ENCODE results near the gene TKT. TPM values are rescaled to one million over a fixed set of nuclear protein-coding genes. Genes with fewer than 3 reads are reported as not detected.
"Not testable (repeated sequence)": the region's sequence is repeated elsewhere in the genome, so short reads cannot be mapped to it uniquely, and the experiment has no call there.

Gene TKT
- total RNA-seq, 2 experiments from 2014 or later = 397 to 417 TPM

- ATAC-seq = no peak
- H3K4me1 Mint-ChIP-seq (ENCODE audit: low read depth) = peaks cover 44% of the 10 kb centered on the region
- H3K36me3 Mint-ChIP-seq (ENCODE audit: low read depth) = peaks cover 27% of the 10 kb centered on the region
- no peaks in the 10 kb centered on the region for H3K9me3 Mint-ChIP-seq
- H3K27ac Mint-ChIP-seq = peak overlapping the region; percentile 81
- peak; percentile 21 for DNase-seq
- POLR2A ChIA-PET = interaction anchor here (1.0 to 4.0 kb wide), 6 partner anchors 8 to 94 kb away, joined by 3 to 20 read pairs (median 6); partner anchors contain the start of gene DCP1A
- TF ChIP-seq, protein P1, sequence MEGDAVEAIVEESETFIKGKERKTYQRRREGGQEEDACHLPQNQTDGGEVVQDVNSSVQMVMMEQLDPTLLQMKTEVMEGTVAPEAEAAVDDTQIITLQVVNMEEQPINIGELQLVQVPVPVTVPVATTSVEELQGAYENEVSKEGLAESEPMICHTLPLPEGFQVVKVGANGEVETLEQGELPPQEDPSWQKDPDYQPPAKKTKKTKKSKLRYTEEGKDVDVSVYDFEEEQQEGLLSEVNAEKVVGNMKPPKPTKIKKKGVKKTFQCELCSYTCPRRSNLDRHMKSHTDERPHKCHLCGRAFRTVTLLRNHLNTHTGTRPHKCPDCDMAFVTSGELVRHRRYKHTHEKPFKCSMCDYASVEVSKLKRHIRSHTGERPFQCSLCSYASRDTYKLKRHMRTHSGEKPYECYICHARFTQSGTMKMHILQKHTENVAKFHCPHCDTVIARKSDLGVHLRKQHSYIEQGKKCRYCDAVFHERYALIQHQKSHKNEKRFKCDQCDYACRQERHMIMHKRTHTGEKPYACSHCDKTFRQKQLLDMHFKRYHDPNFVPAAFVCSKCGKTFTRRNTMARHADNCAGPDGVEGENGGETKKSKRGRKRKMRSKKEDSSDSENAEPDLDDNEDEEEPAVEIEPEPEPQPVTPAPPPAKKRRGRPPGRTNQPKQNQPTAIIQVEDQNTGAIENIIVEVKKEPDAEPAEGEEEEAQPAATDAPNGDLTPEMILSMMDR (IDR thresholded peaks at IDR 0.05) = no peak
- CTCF ChIA-PET = interaction anchor here (1.0 to 1.9 kb wide), 4 partner anchors 17 to 140 kb away, joined by 4 to 8 read pairs (median 6); no protein-coding TSS in a partner anchor
- intact Hi-C loops (cut with micrococcal nuclease) = no loop called here
- H3K27me3 Mint-ChIP-seq = no peaks in the 10 kb centered on the region
- peak overlapping the region; percentile 93 for H3K4me3 Mint-ChIP-seq
Measured at GRCh38 chr3:53253707-53254508, 1.9 kb downstream of the TKT start.

GRCh38 chr3:53252947-53253322 lies 2.9 kb downstream of the TKT start:
- DNase-seq; H3K27ac Mint-ChIP-seq; H3K9me3 Mint-ChIP-seq; intact Hi-C loops (cut with micrococcal nuclease); H3K27me3 Mint-ChIP-seq; ATAC-seq: not testable (repeated sequence)
- Mint-ChIP-seq H3K4me1 (ENCODE audit: low read depth) (peaks cover 52% of the 10 kb centered on the region), H3K4me3 (peak overlapping the region; percentile 93), H3K36me3 (ENCODE audit: low read depth) (peaks cover 30% of the 10 kb centered on the region)
- ChIA-PET CTCF (interaction anchor here (1.7 to 1.9 kb wide), 2 partner anchors 33 to 57 kb away, joined by 6 to 8 read pairs; no protein-coding TSS in a partner anchor), POLR2A (interaction anchor here (3.1 to 4.0 kb wide), 2 partner anchors 7 to 11 kb away, joined by 9 to 20 read pairs; no protein-coding TSS in a partner anchor)

GRCh38 chr3:53252096-53252946 lies 3.5 kb downstream of the TKT start:
- TF ChIP-seq, protein P1 (IDR thresholded peaks at IDR 0.05) = no peak
- H3K9me3 Mint-ChIP-seq = no peaks in the 10 kb centered on the region
- no peak overlapping the region for H3K27ac Mint-ChIP-seq
- no peak for DNase-seq
- CTCF ChIA-PET = interaction anchor here (1.1 kb wide), 1 partner anchor 32 kb away, joined by 3 read pairs; no protein-coding TSS in a partner anchor
- ATAC-seq = no peak
- peaks cover 56% of the 10 kb centered on the region for H3K4me1 Mint-ChIP-seq (ENCODE audit: low read depth)
- intact Hi-C loops (cut with micrococcal nuclease) = no loop called here
- peaks cover 34% of the 10 kb centered on the region for H3K36me3 Mint-ChIP-seq (ENCODE audit: low read depth)
- POLR2A ChIA-PET = interaction anchor here (0.9 to 4.0 kb wide), 4 partner anchors 10 to 32 kb away, joined by 3 to 20 read pairs (median 4); no protein-coding TSS in a partner anchor
- no peaks in the 10 kb centered on the region for H3K27me3 Mint-ChIP-seq
- peak overlapping the region; percentile 93 for H3K4me3 Mint-ChIP-seq

- peak overlapping the region; percentile 11 for H3K27ac Mint-ChIP-seq
- H3K27me3 Mint-ChIP-seq = no peaks in the 10 kb centered on the region
- DNase-seq (no peak), ATAC-seq (no peak)
- H3K4me3 Mint-ChIP-seq = no peak overlapping the region
- intact Hi-C loops (cut with micrococcal nuclease) = no loop called here
- H3K4me1 Mint-ChIP-seq (ENCODE audit: low read depth) = peaks cover 61% of the 10 kb centered on the region
- TF ChIP-seq, protein P1 (IDR thresholded peaks at IDR 0.05) = no peak
- ChIA-PET CTCF (no interaction called here), POLR2A (interaction anchor here (1.4 to 4.0 kb wide), 3 partner anchors 9 to 31 kb away, joined by 3 to 20 read pairs (median 4); no protein-coding TSS in a partner anchor)
- H3K36me3 Mint-ChIP-seq (ENCODE audit: low read depth) = peaks cover 40% of the 10 kb centered on the region
- no peaks in the 10 kb centered on the region for H3K9me3 Mint-ChIP-seq
Measured at GRCh38 chr3:53250881-53251605, 4.8 kb downstream of the TKT start.

- Mint-ChIP-seq H3K27ac (no peak overlapping the region), H3K36me3 (ENCODE audit: low read depth) (peaks cover 42% of the 10 kb centered on the region), H3K27me3 (no peaks in the 10 kb centered on the region), H3K4me1 (ENCODE audit: low read depth) (peaks cover 62% of the 10 kb centered on the region), H3K4me3 (no peak overlapping the region), H3K9me3 (no peaks in the 10 kb centered on the region)
- intact Hi-C loops (cut with micrococcal nuclease) = no loop called here
- ChIA-PET POLR2A (interaction anchor here (1.4 kb wide), 1 partner anchor 30 kb away, joined by 3 read pairs; no protein-coding TSS in a partner anchor), CTCF (no interaction called here)
- ATAC-seq (no peak), DNase-seq (no peak)
- TF ChIP-seq, protein P1 (IDR thresholded peaks at IDR 0.05) = no peak
Measured at GRCh38 chr3:53250453-53250852, 5.4 kb downstream of the TKT start.
